22Rv1 (cell line): ENCODE measurements around the gene KDM4B.

Source experiments
- CTCF ChIP-seq: fragments of 450-650 bp; IDR thresholded peaks from 2 replicates; pipeline ENCODE4 v1.5.1; 2017; ENCODE audit warnings: mild to moderate bottlenecking
- ZFX ChIP-seq: fragments of 450-650 bp; IDR thresholded peaks from 2 replicates; pipeline ENCODE4 v1.6.1; 2017; ENCODE audit warnings: antibody characterized with exemption, borderline replicate concordance

GRCh38 chr19:4990306-4990705 is 21.4 kb downstream of the KDM4B start:
- no peak for TF ChIP-seq CTCF
- no peak for TF ChIP-seq ZFX
